GM19351 (cell line): ENCODE data around the gene C6orf118.

Experiments used
- ATAC-seq: cut with Tn5 transposase; IDR thresholded peaks from one replicate; pipeline ENCODE4 v1.9.1; 2021; ENCODE audit warnings: mild to moderate bottlenecking, moderate library complexity; ENCODE audit not compliant: unreplicated experiment

Gene C6orf118

GRCh38 chr6:165245287-165245686 lies 64.1 kb downstream of the C6orf118 start:
- ATAC-seq = no peak

- no peak for ATAC-seq
Measured at GRCh38 chr6:165244524-165245247, 64.7 kb downstream of the C6orf118 start.

- ATAC-seq = no peak
Measured at GRCh38 chr6:165243801-165244200, 65.6 kb downstream of the C6orf118 start.

GRCh38 chr6:165236326-165236725 lies 73.1 kb downstream of the C6orf118 start:
- ATAC-seq = no peak

GRCh38 chr6:165232731-165233488 lies 76.5 kb downstream of the C6orf118 start:
- ATAC-seq = no peak

- ATAC-seq = no peak
Measured at GRCh38 chr6:165231581-165232561, 77.5 kb downstream of the C6orf118 start.

- ATAC-seq = no peak
Measured at GRCh38 chr6:165231177-165231576, 78.2 kb downstream of the C6orf118 start.
